PC-9 (cell line): Measurements from ENCODE around the gene SYMPK.

Source experiments
- EZH2 ChIP-seq: fragments of 200-600 bp; sonication (generic); IDR thresholded peaks from 2 replicates; pipeline ENCODE4 v1.8.0; 2017; ENCODE audit warnings: antibody characterized with exemption, low read depth
- TF ChIP-seq, protein P1 (sequence below): fragments of 200-600 bp; sonication (generic); conservative IDR thresholded peaks from 2 replicates; pipeline ENCODE4 v1.6.1; 2017; ENCODE audit warnings: mixed run types, antibody characterized with exemption, mild to moderate bottlenecking, moderate library complexity

DNA sequence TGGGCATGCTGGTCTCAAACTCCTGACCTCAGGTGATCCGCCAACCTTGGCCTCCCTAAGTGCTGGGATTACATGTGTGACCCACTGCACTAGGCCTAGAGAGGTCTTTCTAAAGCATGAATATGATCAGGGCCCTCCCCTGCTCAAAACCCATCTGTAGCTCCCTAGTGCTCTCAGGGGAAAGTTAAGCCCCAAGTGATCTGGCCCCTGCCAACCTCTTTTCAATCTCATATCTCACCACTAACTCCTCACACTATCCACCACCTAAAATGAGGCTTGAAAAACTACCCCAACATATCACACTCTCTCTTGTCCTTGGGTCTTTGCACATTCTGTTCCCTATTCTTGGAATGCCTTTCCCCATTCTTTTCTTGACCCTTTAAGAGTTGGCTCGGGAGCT is 68.3 kb downstream of the SYMPK start:
- TF ChIP-seq, protein P1, sequence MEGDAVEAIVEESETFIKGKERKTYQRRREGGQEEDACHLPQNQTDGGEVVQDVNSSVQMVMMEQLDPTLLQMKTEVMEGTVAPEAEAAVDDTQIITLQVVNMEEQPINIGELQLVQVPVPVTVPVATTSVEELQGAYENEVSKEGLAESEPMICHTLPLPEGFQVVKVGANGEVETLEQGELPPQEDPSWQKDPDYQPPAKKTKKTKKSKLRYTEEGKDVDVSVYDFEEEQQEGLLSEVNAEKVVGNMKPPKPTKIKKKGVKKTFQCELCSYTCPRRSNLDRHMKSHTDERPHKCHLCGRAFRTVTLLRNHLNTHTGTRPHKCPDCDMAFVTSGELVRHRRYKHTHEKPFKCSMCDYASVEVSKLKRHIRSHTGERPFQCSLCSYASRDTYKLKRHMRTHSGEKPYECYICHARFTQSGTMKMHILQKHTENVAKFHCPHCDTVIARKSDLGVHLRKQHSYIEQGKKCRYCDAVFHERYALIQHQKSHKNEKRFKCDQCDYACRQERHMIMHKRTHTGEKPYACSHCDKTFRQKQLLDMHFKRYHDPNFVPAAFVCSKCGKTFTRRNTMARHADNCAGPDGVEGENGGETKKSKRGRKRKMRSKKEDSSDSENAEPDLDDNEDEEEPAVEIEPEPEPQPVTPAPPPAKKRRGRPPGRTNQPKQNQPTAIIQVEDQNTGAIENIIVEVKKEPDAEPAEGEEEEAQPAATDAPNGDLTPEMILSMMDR, result no peak
- TF ChIP-seq EZH2, result no peak
